DMS153 treated with DMSO at 0.1 percent for 48 hours (cell line): ENCODE measurements around the gene PGP.
A peak's percentile ranks its signal among the peaks of the same experiment; 100 is the strongest.
"Not testable (repeated sequence)": the region's sequence is repeated elsewhere in the genome, so short reads cannot be mapped to it uniquely, and the experiment has no call there.

Source experiments
- DNase-seq: peaks from one replicate; lab custom pipeline; 2025; ENCODE audit not compliant: unreplicated experiment; lab: John Stamatoyannopoulos, UW

PGP gene

DNA sequence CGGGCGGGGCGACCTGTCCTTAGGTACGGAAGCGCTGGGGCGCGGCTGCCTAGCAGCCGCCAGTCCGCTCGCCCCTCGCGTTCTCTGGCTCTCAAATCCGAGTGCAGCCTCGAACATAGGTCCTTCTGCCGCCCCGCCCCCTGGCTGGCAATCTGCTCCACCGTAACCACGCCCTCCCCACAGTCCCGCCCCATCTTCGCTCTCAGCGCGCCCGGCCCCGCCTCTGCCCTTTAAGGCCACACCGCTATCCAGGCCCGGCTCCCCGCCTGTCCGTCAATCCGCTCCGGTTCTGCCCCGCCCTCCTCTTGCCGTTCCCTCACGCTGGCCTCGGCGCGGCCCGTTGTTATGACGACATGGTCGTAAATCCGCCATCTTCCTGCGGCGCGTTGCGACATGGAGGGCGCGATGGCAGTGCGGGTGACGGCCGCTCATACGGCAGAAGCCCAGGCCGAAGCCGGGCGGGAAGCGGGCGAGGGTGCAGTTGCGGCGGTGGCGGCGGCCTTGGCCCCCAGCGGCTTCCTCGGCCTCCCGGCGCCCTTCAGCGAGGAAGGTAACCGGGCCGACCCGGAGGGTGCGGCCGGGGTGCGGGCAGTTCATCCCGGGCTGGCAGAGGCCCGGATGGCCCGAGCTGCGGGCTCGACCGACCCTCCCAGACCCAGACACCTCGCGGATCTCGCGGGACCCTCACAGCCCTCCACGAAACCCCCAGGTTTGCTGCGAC lies 8.7 kb upstream of the PGP start, which contains the start of gene E4F1:
E4F1 (plus strand) TSS at position 371 of the 721 bp plus-strand sequence; CDS start at position 394, 23 bp downstream.
- peak; percentile 99 for DNase-seq

DNA sequence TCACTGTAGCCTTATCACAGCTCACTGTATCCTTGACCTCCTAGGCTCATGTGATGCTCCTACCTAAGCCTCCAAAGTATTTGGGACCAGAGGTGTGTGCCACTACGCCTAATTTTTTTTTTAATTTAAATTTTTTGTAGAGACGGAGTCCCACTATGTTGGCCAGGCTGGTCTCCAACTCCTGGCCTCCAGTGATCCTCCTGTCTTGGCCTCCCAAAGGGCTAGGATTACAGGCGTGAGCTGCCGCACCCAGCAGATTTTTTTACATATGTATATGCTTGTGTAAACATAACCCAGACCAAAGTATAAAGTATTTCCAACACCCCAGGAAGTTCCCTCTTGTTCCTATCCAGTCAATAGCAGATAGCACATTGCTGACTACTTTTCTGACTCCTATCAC lies 1.7 kb upstream of the PGP start:
- DNase-seq = no peak

DNA sequence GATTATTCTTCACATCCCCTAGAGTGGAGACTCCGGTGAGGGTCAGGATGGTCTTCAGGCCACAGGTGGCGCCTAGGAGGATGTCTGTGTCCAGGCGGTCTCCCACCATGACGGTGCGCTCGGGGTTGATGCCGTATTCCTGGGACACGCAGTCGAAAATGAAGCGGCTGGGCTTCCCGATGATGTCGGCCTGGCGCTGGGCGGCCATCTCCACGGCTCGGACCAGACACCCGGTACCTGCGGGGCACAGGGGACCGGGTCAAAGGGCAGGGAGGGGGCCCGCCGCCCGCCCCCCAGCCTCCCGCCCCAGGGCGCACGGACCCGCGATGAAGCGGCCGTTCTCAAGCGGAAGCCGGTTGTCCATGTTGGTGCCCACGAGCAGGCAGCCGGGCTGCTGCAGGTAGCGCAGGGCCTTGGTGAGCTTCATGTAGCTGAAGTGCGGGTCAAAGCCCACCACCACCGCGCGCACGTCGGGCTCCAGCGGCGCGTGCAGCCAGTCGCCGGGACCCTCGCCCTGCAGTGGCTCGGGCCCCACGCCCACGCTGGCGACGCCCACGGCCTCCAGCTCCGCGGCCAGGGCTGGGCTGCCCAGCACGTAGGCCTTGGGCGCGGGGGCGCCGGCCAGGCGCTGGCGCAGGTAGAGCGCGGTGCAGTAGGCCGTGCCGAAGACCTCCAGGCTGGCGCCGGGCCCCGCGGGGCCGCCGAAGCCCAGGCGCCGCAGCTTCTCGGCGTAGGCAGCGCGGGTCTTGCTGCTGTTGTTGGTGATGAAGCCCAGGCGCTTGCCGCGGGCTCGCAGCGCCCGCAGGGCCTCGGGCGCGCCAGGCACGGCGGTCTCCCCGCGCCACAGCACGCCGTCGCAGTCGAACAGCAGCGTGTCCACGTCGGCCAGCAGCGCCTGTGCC lies 572 bp downstream of the PGP start:
- DNase-seq = no peak

DNA sequence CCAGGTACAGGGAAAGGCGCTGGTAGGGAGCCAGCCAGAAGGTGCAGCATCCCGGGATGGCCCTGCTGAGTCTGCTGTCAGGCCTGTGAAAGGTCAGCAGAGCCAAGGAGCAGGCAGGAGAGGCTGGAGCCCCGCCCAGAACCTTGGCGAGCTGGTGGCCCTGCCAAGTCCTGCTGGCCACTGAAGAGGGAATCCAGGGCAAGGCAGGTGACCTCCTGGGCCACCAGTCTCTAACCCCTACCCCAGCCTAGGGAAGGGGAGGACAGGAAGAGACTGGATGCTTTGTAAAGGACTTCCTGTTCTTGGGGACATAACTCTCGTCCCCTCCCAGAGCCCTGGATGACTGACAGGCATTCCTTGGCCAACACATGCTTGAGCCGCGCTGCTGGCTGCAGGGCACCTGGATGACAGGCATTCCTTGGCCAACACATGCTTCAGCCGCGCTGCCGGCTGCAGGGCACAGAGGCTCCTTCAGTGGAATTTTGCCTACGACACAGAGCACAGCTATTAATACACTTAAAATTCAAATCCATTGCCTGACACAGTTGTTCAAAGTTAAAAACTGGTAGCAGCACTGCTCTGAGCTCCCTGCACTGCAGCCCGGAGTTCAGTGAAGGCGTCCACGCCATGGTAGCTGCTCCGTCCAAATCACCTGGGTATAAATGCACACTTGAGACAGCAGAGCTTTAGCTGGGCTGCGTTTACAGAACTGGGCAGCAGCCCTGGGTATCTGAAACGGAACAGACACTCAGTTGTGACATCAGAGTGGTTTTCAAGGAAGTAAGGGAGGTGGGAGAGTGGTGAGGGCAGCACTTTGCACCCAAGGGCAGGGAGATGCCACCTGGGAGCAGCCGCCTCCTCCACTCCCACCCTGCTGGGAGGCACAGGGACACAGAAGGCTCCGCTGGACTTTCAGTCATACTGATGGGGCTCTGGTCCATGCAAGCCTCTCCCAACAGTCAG lies 2.0 kb downstream of the PGP start:
- no peak for DNase-seq

DNA sequence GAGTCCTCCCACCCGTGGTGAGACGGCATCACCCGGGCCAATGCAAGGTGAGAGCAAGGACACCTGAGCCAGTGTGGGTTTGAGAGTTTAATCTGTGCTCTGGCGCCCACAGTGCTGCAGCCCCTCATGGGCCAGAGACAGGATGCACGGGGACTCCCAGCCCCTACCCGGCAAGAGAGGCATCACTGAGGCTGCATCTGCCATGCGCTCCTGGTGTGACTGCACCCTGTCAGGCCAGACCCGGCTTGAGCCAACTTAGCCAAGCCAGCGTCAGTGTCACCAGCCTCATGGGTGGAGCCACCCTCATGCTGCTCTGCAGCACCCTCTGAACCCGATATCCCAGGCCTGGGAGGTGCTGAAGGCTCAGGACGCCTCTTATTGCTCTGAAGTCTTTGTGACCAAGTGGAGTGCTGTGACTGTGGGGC lies 2.7 kb downstream of the PGP start:
- no peak for DNase-seq

DNA sequence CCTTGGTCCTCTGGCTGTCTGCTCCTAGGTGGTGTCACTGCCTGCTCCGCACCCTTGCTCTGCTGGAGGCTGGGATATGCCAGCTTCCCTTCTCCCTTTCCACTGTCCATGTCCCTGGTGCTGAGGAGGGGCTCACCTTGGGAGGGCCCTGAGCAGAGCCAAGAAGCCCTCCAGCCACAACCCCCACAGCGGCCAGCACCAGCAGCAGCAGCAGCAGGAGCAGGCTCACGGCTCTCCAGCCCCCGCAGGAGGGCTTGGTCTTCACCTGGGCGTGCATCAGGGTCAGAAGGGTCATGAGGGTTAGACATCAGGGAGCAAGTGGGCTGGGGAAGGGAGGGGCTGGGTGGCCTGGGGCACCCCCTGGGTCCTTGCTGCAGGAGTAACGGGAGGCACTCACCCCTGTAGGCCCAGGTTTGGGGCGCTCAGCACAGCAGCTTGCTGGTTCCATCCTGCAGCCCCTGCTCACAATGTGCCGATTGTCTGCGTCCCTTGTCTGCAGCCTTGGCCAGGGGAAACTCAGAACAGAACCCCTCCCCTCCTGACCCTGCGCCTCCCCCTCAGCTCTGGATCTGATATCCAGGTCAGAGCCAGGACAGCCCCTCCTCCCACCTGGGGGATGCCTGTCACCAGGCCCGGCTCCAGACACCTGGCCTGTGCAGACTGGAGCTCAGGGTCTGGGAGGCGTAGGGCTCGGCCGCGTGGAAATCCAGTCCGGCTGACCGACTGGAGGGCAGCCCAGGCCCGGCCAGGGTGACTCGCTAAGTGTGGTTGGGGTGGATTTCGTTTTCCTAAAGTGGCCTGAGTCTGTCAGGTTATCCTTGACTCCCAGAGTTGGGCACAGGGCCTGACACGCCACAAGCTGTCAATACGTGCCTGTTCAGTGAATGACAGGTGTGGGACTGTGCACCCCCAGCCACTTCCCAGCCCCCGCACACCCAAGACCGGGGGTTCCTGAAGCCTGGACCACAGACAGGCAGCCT lies 4.0 kb downstream of the PGP start, which contains the start of gene BRICD5:
BRICD5 (minus strand) TSS at position 478 of the 980 bp plus-strand sequence; CDS start at position 448, 30 bp downstream.
- no peak for DNase-seq

DNA sequence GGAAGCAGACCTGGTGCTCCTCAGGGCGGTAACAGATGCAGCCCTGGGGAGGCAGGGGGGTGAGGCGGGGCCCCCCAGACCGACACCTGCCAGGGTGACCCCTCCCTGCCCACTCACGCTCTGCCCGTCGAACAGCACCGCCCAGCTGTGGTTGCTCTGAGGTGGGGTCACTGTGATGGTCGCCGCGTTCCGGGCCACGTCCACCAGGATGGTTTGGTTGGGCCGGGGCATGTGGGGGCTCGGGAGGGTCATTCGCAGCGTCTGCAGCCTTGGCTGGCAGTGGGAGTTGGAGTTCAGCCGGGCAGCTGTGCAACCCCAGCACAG lies 4.7 kb downstream of the PGP start:
- DNase-seq = no peak

DNA sequence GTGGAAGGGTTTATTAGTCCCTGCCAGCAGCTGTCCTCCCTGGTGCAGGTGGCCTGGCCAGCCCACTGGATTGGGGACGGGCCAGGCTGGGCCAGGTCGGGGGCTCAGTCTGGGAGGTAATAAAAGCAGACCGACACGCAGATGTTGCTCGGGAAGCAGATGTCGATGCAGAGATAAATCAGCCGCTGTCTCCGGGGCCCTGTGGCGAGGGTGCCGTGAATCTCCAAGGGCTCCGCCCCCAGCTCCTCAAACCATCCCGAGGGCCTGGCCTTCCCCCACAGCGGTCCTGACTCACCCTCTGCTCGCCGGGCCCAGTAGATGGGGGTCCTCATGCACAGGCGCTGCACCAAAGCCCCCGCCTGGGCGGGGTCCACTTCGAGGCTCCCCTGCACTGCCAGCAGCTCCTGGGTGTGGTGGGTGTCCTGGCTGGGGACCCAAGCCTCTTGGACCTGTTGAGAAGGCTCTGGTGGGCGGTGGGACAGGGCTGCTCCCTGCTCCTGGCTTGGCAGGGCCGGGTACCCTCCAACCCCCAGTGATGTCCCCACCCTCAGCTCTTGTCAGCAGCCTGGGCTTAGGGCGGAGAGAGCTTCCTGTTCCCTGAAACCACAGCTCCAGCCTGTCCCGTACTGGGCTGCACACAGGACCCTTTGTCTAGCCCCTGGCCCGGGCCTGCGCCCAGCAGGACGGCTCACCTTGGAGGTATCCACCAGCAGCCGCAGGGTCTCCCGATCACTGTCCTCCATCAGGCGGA lies 5.2 kb downstream of the PGP start:
- no peak for DNase-seq

DNA sequence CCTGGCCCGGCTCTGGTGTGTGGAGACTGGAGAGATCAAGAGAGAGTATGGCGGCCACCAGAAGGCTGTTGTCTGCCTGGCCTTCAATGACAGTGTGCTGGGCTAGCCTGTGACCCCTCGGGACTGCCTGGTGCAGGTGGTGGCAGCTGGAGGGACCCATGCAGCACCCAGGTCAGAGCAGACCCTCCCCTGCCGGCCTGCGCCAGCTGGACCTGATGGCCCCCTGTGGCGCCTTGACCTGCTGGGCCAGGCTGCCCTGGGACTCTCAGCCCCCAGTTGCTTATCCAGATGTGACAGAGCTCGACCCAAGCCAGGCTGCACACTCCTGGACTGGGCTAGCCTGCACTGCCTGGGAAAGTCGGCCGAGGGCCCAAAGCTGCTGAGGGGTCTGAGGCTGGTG lies 5.9 kb downstream of the PGP start:
- DNase-seq = no peak

DNA sequence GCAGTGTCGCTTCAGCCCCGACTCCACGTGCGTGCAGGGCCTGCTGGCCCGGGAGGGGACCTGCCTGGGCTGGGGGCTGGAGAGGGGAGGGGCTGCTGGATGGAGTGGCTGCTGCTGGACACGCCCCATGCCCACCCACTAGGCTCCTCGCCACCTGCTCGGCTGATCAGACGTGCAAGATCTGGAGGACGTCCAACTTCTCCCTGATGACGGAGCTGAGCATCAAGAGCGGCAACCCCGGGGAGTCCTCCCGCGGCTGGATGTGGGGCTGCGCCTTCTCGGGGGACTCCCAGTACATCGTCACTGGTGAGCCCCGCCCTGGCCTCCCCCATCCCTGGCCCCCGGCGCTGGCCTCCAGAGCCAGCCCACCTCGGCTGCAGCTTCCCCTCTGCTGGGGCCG lies 6.3 kb downstream of the PGP start:
- DNase-seq = no peak

DNA sequence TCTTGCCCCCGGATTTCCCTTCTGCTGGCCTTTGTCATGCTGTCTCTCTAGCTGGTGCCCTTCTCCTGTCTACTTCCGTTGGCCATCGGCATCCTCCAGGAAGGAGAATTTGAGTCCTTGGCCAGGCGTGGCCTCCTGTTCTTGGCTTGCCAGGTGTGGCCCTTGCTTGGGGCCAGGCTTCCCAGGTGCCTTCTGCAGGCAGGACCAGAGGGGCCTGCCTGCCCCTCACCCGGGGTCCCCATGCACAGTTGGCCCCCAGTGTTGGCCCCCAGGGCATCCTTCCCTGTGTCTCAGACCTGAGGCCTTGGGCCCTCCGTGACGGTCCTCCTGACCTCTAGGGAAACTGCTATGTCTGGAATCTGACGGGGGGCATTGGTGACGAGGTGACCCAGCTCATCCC lies 6.8 kb downstream of the PGP start:
- no peak for DNase-seq

DNA sequence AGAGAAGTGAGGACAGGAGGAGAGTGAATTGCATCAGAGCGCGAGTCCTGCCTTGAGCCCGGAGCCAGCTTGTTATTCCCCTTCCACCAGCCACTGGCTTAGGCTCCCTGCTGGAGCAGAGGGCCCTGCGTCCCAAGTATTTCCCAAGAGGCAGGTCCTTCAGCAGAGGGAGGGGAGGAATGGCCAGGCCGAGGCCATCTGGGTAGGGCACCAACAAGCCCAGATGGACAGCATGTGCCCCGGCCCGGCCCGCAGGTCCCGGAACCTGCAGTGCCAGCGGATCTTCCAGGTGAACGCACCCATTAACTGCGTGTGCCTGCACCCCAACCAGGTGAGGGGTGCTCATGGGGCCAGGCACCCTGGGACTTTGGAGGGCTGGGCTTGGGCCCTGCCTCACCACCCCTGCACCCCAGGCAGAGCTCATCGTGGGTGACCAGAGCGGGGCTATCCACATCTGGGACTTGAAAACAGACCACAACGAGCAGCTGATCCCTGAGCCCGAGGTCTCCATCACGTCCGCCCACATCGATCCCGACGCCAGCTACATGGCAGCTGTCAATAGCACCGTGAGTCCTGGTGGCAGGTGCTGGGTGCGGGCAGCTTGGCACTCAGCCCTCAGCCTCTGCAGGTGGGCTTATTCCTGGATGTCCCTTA lies 7.7 kb downstream of the PGP start:
- DNase-seq = no peak

DNA sequence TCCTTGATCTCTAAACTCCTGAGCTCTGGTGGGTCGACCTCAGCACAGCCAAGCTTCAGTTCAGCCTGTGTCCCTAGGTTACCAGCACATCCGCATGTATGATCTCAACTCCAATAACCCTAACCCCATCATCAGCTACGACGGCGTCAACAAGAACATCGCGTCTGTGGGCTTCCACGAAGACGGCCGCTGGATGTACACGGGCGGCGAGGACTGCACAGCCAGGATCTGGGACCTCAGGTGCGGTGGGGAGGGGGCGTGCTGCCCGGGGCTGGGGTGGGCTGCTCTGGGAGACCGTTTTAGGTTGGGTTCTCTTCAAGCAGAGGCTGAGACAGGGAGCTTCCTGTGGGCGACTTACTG lies 8.2 kb downstream of the PGP start:
- DNase-seq = no peak

DNA sequence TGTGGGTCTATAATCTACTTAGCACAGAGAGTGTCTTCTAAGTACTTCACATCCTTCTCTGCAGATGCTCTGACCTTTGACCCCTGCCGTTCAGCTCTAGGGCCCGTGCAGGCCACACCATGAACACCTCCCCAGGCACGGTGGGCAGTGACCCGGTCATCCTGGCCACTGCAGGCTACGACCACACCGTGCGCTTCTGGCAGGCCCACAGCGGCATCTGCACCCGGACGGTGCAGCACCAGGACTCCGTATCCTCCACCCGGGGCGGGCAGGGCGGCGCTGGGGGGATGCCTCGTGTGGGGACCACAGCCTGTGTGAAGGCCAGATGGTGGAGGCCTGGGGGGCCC lies 8.7 kb downstream of the PGP start:
- no peak for DNase-seq

DNA sequence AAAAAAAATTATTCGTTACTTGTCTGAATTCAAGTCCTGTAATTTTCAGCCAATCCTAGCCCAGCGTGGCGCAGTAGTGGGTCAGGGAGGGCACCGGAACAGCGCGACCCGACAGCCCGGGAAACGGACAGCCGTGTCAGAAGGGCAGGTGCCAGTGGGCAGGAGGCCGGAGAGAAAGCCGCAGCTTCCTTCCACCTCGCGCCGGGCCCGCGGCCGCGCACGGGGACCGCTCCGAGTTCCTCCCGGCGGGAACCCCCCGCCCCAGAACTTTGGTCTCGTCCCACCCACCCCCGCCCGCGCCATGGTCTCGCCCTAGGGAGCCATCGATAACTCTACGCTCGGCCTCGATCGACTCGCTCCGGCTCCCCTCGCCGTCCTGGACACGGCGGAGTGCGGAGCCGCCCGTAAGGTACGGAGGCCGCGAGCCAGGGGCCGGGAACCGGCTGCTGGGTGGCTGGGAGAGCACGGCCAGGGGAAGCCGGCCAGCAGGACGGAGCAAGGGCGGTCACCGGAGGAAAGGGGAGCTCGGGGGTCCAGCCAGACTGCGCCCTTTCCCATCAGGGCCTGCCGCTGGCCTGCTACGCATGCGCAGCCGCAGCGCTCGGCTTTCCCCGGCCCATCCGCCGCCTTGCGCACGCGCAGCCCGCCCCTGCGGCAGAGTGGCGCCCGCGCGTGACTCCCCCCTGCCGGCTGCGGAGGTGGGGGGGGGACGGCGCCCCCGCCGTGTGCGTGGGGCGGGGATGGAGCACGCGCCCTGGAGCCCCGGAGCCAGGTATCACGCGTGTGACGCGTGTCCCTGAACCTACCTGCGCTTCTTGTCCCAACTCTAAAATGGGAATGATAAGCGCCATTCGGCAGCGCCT lies 9.3 kb downstream of the PGP start, which contains the start of gene MLST8:
MLST8 (plus strand) TSS at position 351 of the 863 bp plus-strand sequence. CDS start 632 bp downstream, outside the sequence.
- DNase-seq = peak; percentile 62

DNA sequence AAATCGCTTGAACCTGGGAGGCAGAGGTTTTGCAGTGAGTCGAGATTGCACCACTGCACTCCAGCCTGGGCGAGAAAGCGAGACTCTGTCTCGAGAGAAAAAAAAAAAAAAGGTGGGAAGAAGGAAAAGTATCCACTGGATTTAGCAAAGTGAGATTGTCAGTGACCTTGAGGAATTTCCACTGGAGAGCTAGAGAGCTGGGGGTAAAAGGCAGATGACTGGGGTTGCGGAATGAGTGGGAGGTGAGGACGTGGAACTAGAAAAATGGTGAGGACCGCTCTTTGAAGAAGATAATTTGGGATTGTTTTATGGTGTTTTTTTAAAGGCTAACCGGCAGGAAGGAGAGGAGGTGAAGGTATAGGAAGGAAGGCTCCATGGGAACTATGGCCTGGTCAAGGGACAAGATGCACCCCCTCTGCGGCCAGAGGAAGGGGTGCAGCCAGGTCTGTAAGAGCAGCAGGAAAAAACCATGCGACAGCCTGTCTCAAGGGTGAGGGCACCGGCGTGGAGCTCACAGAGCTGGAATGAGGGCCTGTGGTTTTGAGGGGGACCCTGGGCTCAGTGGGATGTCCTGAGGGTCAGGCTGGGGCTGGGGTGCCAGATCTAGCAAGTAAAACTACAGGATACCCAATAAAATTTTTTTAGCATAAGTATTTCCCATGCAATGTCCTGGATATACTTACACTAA lies 10.1 kb downstream of the PGP start:
- no peak for DNase-seq

DNA sequence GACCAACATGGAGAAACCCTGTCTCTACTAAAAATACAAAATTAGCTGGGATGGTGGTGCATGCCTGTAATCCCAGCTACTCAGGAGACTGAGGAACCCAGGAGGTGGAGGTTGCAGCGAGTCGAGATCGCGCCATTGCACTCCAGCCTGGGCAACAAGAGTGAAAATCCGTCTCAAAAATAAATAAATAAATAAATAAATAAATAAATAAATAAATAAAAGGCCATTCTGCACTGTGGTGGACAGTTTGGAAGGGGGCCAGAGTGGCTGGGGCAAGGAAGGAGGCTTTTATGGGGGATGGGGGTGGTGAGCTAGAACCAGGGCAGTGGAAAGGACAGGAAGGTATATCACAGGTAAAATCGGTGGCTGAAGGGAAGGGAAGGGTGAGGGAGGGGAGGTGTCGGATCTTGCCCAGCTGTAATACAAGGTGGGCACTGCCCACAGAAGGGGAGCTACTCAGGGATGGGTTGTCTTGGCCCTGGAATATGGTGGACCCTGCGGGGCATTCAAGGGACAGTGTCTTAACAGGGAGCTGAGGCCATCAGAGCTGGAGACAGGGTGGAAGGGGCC lies 11.4 kb downstream of the PGP start:
- not testable (repeated sequence) for DNase-seq
